T follicular helper cell (primary cell): ENCODE data around the gene ATOX1.
"Not testable (repeated sequence)": the region's sequence is repeated elsewhere in the genome, so short reads cannot be mapped to it uniquely, and the experiment has no call there.

ENCODE experiments used
- DNase-seq: peaks from one replicate; pipeline ENCODE4 v3.0.0-alpha.2; 2020; ENCODE audit warnings: low read depth

Gene ATOX1

DNA sequence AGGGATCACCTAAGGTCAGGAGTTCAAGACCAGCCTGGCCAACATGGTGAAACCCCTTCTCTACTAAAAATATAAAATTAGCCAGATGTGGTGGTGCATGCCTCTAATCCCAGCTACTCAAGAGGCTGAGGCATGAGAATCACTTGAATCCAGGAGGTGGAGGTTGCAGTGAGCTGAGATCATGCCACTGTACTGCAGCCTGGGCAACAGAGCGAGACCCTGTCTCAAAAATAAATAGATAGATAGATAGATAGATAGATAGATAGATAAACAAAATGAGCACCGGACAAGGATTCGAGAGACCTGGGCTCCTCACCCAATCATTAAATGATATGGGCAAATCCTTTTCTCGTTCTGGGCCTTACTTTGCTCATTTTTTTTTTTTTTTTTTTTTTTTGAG is 60.4 kb downstream of the ATOX1 start:
- not testable (repeated sequence) for DNase-seq

DNA sequence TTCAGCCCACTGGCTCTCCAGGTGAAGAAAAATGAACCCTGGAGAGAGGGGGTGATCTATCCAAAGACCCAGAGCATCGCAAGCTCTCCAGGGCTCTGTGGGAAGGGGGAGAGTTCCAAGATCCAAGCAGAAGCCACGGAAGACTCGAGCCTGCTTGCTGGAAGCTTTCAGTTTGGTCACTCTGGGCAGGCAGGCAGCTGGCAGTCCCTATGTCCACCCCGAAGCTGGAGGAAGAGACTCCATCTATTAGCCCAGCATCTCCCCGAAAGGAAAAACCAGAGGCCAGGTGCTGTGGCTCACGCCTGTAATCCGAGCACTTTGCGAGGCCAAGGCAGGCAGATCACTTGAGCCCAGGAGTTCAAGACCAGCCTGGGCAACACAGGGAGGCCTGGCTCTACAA is 61.0 kb downstream of the ATOX1 start:
- no peak for DNase-seq

DNA sequence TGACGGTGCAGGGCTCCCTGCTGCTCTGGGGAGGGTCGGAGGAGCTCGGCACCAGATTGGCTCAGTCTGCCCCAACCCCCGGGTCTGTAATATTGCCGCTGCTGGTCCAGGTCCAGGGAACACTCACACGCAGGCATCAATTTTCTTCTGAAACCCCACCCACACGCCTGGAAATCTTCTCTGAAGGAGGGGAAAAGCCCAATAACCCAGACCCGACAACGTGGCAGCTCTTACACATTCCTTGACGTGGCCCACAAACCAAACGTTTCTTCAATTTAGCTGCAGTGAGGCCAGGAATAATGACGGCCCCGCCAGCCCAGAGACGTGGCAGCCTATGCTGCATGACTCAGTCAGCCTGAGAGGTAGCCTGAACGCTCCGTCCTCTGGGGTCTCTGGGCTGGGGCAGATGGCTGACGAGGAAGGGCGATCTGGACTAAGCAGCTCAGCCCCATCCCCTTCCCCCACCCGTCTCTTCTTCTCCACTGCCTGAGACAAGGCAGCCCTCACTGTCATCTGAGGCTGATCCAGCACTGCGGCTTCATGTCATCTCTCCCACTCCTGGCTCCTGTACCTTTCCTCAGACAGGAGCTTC is 61.9 kb downstream of the ATOX1 start:
- no peak for DNase-seq

DNA sequence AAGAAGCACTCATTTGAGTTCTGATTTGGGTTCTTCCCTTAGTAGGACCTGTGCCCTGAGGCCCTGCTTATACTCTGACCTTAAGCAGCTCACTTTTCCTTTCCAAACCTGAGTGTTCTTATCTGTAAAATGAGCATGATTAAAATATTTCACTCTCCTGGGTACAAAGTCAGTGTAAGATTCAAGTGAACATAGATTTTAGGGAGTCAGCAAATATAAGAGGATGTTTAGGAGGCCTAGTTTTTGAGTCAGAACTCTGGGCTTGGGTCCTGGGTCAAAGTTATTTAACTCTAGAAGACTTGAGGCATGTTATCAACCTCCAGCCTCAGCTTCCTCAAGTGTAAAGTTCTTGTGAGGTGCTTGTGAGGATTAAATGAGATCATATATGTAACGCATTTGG is 63.0 kb downstream of the ATOX1 start:
- no peak for DNase-seq

DNA sequence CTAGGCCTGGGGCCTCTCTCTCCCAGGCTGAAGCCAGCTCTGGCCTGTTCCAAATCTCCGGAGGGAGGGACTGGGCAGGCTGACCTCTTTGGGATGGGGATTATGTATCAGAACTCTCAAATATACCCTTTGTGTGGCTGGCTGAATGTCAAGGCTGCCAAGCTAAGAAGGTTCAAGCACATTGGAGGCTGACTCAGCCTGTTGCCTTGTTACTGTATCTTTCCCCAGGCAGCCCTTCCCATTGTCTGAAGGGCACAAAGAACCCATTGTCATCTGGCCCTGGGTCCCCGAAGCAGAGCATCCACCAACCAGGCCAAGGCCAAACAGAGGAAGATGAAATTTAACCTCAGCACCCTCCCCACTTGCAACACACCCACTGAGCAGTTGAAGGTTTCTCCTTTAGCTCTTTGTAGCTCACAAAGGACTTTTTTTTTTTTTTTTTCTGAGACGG is 64.4 kb downstream of the ATOX1 start:
- DNase-seq: no peak
